Neural progenitor cell (in vitro differentiated cells): Measurements from ENCODE around the gene KIF26B.

Experiments used
- EZH2phosphoT487 ChIP-seq: fragments of 200-600 bp; sonication (generic); IDR thresholded peaks from 2 replicates; pipeline ENCODE4 v1.6.1; 2017; ENCODE audit warnings: antibody characterized with exemption
- TF ChIP-seq, protein P1 (sequence below): fragments of 200-600 bp; sonication (generic); IDR thresholded peaks from 2 replicates; pipeline ENCODE4 v1.5.1; 2017; ENCODE audit warnings: antibody characterized with exemption, mild to moderate bottlenecking

DNA sequence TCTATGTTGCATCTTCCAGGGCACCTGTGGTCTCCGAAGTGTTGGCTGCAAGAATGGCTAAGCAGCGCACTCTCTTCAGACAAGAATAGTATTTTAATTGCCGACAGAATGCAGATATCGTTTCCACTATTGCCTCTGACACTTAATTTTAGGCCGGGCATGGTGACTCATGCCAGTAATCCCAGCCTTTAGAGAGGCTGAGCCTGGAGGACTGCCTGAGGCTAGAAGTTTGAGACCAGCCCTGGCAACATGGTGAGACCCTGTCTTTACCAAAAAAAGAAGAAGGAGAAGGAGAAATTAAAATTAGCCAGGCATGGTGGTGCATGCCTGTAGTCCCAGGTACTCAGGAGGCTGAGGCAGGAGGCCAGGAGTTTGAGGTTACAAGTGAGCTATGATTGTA lies 306.9 kb downstream of the KIF26B start:
- TF ChIP-seq, protein P1, sequence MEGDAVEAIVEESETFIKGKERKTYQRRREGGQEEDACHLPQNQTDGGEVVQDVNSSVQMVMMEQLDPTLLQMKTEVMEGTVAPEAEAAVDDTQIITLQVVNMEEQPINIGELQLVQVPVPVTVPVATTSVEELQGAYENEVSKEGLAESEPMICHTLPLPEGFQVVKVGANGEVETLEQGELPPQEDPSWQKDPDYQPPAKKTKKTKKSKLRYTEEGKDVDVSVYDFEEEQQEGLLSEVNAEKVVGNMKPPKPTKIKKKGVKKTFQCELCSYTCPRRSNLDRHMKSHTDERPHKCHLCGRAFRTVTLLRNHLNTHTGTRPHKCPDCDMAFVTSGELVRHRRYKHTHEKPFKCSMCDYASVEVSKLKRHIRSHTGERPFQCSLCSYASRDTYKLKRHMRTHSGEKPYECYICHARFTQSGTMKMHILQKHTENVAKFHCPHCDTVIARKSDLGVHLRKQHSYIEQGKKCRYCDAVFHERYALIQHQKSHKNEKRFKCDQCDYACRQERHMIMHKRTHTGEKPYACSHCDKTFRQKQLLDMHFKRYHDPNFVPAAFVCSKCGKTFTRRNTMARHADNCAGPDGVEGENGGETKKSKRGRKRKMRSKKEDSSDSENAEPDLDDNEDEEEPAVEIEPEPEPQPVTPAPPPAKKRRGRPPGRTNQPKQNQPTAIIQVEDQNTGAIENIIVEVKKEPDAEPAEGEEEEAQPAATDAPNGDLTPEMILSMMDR = no peak
- TF ChIP-seq EZH2phosphoT487 = no peak
